Brain microvascular endothelial cell (primary cell): ENCODE measurements around the gene EMP2.
A peak's percentile ranks its signal among the peaks of the same experiment; 100 is the strongest.

ENCODE experiments used
- DNase-seq: peaks from one replicate; pipeline ENCODE4 v3.0.0-alpha.2; 2020
- H3K27ac ChIP-seq: fragments of 250-450 bp; sonication (Bioruptor Pico); 2 replicates; pipeline ENCODE4 v1.5.1; 2020; ENCODE audit warnings: mild to moderate bottlenecking, moderate library complexity
- H3K27me3 ChIP-seq: fragments of 250-450 bp; sonication (Bioruptor Pico); replicated peaks from 2 replicates; pipeline ENCODE4 v1.5.1; 2020; ENCODE audit warnings: mild to moderate bottlenecking
- H3K36me3 ChIP-seq: fragments of 250-450 bp; sonication (Bioruptor Pico); replicated peaks from 2 replicates; pipeline ENCODE4 v1.5.1; 2020; ENCODE audit warnings: mild to moderate bottlenecking
- H3K4me3 ChIP-seq: 2 replicates; pipeline ENCODE4 v1.5.1; 2011; ENCODE audit warnings: low read depth, mild to moderate bottlenecking, control low read depth, low read length, moderate library complexity
- CTCF ChIP-seq: IDR thresholded peaks from 2 replicates; pipeline ENCODE4 v1.5.1; 2011; ENCODE audit warnings: low read depth, mild to moderate bottlenecking, moderate library complexity, low read length, control low read depth, inconsistent platforms; ENCODE audit errors: missing control alignments
- in situ Hi-C: cut with HindIII; loops from 2 replicates; pipeline ENCODE4 v1.10.0; 2017; ENCODE audit warnings: low sequenced_read_pairs, low pct_ligation_motif_present

EMP2 gene

GRCh38 chr16:10589109-10589508 is 8.7 kb upstream of the EMP2 start:
- DNase-seq = no peak
- Histone ChIP-seq H3K36me3 (no peaks in the 10 kb centered on the region), H3K27ac (no peak overlapping the region), H3K4me3 (no peak overlapping the region), H3K27me3 (no peaks in the 10 kb centered on the region)
- no peak for TF ChIP-seq CTCF
- in situ Hi-C loops = no loop called here

GRCh38 chr16:10587622-10588021 is 7.2 kb upstream of the EMP2 start:
- no peaks in the 10 kb centered on the region for H3K36me3 ChIP-seq
- no peaks in the 10 kb centered on the region for H3K27me3 ChIP-seq
- H3K27ac ChIP-seq = no peak overlapping the region
- no peak for TF ChIP-seq CTCF
- no peak overlapping the region for H3K4me3 ChIP-seq
- in situ Hi-C loops = no loop called here
- no peak for DNase-seq

- H3K27me3 ChIP-seq = no peaks in the 10 kb centered on the region
- H3K4me3 ChIP-seq = no peak overlapping the region
- peak; percentile 4 for DNase-seq
- TF ChIP-seq CTCF = no peak
- in situ Hi-C loops = no loop called here
- H3K27ac ChIP-seq = no peak overlapping the region
- no peaks in the 10 kb centered on the region for H3K36me3 ChIP-seq
Measured at GRCh38 chr16:10584981-10585438, 4.6 kb upstream of the EMP2 start.

- in situ Hi-C loops = no loop called here
Measured at GRCh38 chr16:10583269-10583668, 2.9 kb upstream of the EMP2 start.

GRCh38 chr16:10581507-10581906 is 1.1 kb upstream of the EMP2 start:
- H3K36me3 ChIP-seq = no peaks in the 10 kb centered on the region
- no peak overlapping the region for H3K4me3 ChIP-seq
- H3K27ac ChIP-seq = no peak overlapping the region
- TF ChIP-seq CTCF = no peak
- in situ Hi-C loops = no loop called here
- H3K27me3 ChIP-seq = no peaks in the 10 kb centered on the region
- no peak for DNase-seq

More at GRCh38 chr16:10583269-10583668, 2.9 kb upstream of the EMP2 start:
- Histone ChIP-seq H3K27ac (no peak overlapping the region), H3K4me3 (no peak overlapping the region), H3K36me3 (no peaks in the 10 kb centered on the region), H3K27me3 (no peaks in the 10 kb centered on the region)
- TF ChIP-seq CTCF = no peak
- DNase-seq = no peak

GRCh38 chr16:10580883-10581247 is 467 bp upstream of the EMP2 start:
- no peak for DNase-seq
- Histone ChIP-seq H3K4me3 (peak overlapping the region; percentile 82), H3K27ac (no peak overlapping the region), H3K36me3 (no peaks in the 10 kb centered on the region), H3K27me3 (no peaks in the 10 kb centered on the region)
- in situ Hi-C loops = no loop called here
- TF ChIP-seq CTCF = no peak
